AG04450 (cell line): Measurements from ENCODE around the gene NDUFS1. TPM values are rescaled to one million over a fixed set of nuclear protein-coding genes. Genes with fewer than 3 reads are reported as not detected.

Experiments
- CTCF ChIA-PET: fragments of 300-600, 350-600 bp; formaldehyde crosslinking; extraction: SDS; loops from one replicate; lab custom pipeline; 2022; ENCODE audit warnings: antibody characterized with exemption, inconsistent platforms; lab: Charles Lee
- POLR2A ChIA-PET: fragments of 350-600 bp; formaldehyde crosslinking; extraction: SDS; loops from one replicate; lab custom pipeline; 2021; ENCODE audit warnings: antibody characterized with exemption, inconsistent platforms; lab: Yijun Ruan, JAX
- DNase-seq: peaks from one replicate; pipeline ENCODE4 v3.0.0-alpha.2; 2011; ENCODE audit warnings: low read depth, low spot score
- H3K27ac ChIP-seq: one replicate; pipeline ENCODE4 v1.5.1; 2012; ENCODE audit warnings: low read depth, low read length, control low read depth
- H3K27me3 ChIP-seq: one replicate; pipeline ENCODE4 v1.6.0; 2012; ENCODE audit warnings: low read length; ENCODE audit not compliant: control insufficient read depth, insufficient read depth
- H3K4me3 ChIP-seq: 2 replicates; pipeline ENCODE4 v1.5.1; 2011; ENCODE audit warnings: mild to moderate bottlenecking, low read depth, low read length, control low read depth
- H3K9me3 ChIP-seq: 2 replicates; pipeline ENCODE4 v1.5.1; 2012; ENCODE audit warnings: low read length; ENCODE audit not compliant: control insufficient read depth, insufficient read depth
- polyA plus RNA-seq: library from polyadenylated mRNA; depleted of rRNA; stranded (reverse); fragments of >200 nt; gene quantifications from 2 replicates; pipeline ENCODE4 v1.2.3, GENCODE V29; 2011
- TF ChIP-seq, protein P1 (sequence below): IDR thresholded peaks from 2 replicates; pipeline ENCODE4 v1.5.1; 2011; ENCODE audit warnings: low read depth, low read length, control low read depth, inconsistent platforms

NDUFS1 gene
- polyA plus RNA-seq, 1 experiment: 129 TPM

DNA sequence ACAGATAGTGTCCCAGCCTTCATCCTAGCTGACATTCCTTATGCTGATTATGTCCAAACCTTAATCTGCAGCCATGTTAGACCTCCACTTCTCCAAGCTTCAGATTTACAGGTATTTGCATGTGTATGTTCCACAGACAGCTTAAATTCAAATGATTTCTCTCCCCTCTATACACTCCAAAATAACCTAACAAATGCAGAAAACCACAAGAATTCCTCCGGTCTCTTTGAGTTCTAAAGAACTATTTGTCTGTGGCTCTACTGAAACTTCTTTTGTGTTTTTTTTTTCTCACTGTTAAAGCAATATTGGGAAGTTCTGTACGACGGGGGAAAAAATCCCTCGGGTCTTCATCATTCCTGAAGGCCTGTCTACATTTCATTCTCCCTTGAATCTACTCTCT, 8.6 kb downstream of the NDUFS1 start:
- H3K27ac ChIP-seq: no peak overlapping the region
- TF ChIP-seq, protein P1, sequence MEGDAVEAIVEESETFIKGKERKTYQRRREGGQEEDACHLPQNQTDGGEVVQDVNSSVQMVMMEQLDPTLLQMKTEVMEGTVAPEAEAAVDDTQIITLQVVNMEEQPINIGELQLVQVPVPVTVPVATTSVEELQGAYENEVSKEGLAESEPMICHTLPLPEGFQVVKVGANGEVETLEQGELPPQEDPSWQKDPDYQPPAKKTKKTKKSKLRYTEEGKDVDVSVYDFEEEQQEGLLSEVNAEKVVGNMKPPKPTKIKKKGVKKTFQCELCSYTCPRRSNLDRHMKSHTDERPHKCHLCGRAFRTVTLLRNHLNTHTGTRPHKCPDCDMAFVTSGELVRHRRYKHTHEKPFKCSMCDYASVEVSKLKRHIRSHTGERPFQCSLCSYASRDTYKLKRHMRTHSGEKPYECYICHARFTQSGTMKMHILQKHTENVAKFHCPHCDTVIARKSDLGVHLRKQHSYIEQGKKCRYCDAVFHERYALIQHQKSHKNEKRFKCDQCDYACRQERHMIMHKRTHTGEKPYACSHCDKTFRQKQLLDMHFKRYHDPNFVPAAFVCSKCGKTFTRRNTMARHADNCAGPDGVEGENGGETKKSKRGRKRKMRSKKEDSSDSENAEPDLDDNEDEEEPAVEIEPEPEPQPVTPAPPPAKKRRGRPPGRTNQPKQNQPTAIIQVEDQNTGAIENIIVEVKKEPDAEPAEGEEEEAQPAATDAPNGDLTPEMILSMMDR: no peak
- ChIA-PET POLR2A (no interaction called here), CTCF (no interaction called here)
- no peak overlapping the region for H3K4me3 ChIP-seq
- H3K27me3 ChIP-seq: no peaks in the 10 kb centered on the region
- no peaks in the 10 kb centered on the region for H3K9me3 ChIP-seq
- no peak for DNase-seq

DNA sequence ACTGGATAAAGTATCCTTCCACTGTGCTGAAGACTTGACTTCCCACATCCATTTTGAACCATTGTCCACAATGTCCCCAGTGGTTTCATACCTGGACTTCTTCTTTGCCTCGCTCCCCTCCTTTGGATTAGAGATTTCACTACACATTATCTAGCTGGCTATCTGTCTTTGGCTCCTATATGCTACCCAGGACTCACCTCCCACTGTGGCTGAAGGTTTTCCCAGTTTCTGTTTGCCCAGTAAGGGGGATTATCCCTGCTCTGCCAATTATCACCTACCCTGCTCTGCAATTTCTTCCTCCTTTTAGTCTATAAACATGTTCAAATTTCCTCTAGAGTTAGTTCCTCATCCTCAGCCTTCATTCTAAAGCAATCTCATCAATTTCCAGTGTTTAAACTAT, 9.1 kb downstream of the NDUFS1 start:
- POLR2A ChIA-PET: no interaction called here
- no peaks in the 10 kb centered on the region for H3K9me3 ChIP-seq
- H3K4me3 ChIP-seq: no peak overlapping the region
- CTCF ChIA-PET: no interaction called here
- H3K27me3 ChIP-seq: no peaks in the 10 kb centered on the region
- no peak overlapping the region for H3K27ac ChIP-seq
- TF ChIP-seq, protein P1: no peak
- no peak for DNase-seq

- TF ChIP-seq, protein P1: no peak
- no peak for DNase-seq
- no peak overlapping the region for H3K4me3 ChIP-seq
- H3K27ac ChIP-seq: no peak overlapping the region
- ChIA-PET POLR2A (no interaction called here), CTCF (no interaction called here)
- H3K9me3 ChIP-seq: no peaks in the 10 kb centered on the region
- H3K27me3 ChIP-seq: no peaks in the 10 kb centered on the region
These were observed 9.9 kb downstream of the NDUFS1 start for GRCh38 chr2:206149330-206149729.

DNA sequence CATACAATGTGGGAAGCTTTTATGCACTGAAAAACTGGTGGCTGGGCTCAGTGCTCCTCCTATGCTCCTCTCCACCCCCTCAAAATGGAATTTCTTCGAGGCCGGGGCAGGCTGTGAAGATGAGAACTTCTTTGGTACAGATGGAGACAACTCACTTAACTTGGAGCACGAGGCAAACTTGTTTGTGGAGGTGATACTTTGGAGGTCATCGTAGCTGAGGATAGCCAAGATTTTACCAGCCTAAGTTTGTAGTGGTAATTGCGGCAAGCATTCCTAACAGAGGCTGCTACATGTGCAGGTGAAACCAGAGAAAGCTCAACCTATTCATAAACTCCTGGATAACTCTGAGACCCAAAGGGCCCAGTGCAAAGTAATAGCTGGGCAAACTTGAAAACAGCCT, 13.6 kb downstream of the NDUFS1 start:
- POLR2A ChIA-PET: interaction anchor here (0.7 kb wide), 1 partner anchor 132 kb away, joined by 3 read pairs; no protein-coding TSS in a partner anchor
- TF ChIP-seq, protein P1: no peak
- Histone ChIP-seq H3K4me3 (no peak overlapping the region), H3K27me3 (no peaks in the 10 kb centered on the region), H3K9me3 (no peaks in the 10 kb centered on the region), H3K27ac (no peak overlapping the region)
- CTCF ChIA-PET: no interaction called here
- DNase-seq: no peak

DNA sequence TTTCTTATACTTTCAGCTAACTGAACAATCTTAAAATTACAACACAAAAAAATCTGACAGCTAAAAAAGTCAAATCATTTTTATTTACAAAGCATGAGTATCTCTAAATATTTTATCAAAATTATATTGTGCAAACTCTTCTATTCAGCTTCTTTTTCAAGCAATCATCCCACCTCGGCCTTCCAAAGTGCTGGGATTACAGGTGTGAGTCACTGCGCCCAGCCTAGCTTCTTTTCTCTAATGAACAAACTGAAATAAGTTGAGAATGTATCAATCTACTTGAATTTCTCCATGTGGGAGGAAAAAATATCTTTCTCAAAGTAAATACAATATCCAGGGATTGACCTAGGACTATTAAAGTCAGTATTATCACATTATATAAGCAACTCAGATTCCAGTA, 14.9 kb downstream of the NDUFS1 start:
- TF ChIP-seq, protein P1: no peak
- CTCF ChIA-PET: interaction anchor here (1.4 kb wide), 1 partner anchor 20 kb away, joined by 3 read pairs; no protein-coding TSS in a partner anchor
- DNase-seq: no peak
- Histone ChIP-seq H3K9me3 (no peaks in the 10 kb centered on the region), H3K4me3 (no peak overlapping the region), H3K27me3 (no peaks in the 10 kb centered on the region), H3K27ac (no peak overlapping the region)
- POLR2A ChIA-PET: no interaction called here
